ENCODE data around the gene FCRLA.

Gene FCRLA

GRCh38 chr1:161720422-161720821, 13.4 kb downstream of the FCRLA start:
- no peak overlapping the region for H3K4me3 ChIP-seq (ENCODE audit: low read depth, low read length)
- TF ChIP-seq CTCF (IDR thresholded peaks at IDR 0.05; ENCODE audit: low read depth, low read length): no peak

GRCh38 chr1:161720956-161721737, 14.1 kb downstream of the FCRLA start, which contains the start of gene FCRLB:
Gene FCRLB (plus strand): TSS chr1:161721544. CDS start chr1:161722673, 1,129 bp downstream.
- no peak for TF ChIP-seq CTCF (IDR thresholded peaks at IDR 0.05; ENCODE audit: low read depth, low read length)
- no peak within 1 kb of the TSS for H3K4me3 ChIP-seq (ENCODE audit: low read depth, low read length)

GRCh38 chr1:161721738-161722343, 14.8 kb downstream of the FCRLA start:
- no peak overlapping the region for H3K4me3 ChIP-seq (ENCODE audit: low read depth, low read length)
- TF ChIP-seq CTCF (IDR thresholded peaks at IDR 0.05; ENCODE audit: low read depth, low read length): no peak

- H3K4me3 ChIP-seq (ENCODE audit: low read depth, low read length): no peak overlapping the region
- no peak for TF ChIP-seq CTCF (IDR thresholded peaks at IDR 0.05; ENCODE audit: low read depth, low read length)
Observed at GRCh38 chr1:161722406-161722805, 15.4 kb downstream of the FCRLA start.

- no peak overlapping the region for H3K4me3 ChIP-seq (ENCODE audit: low read depth, low read length)
- TF ChIP-seq CTCF (IDR thresholded peaks at IDR 0.05; ENCODE audit: low read depth, low read length): no peak
Observed at GRCh38 chr1:161723459-161724141, 16.6 kb downstream of the FCRLA start.

- peak overlapping the region; percentile 78 for H3K4me3 ChIP-seq (ENCODE audit: low read depth, low read length)
Observed at GRCh38 chr1:161725258-161725907, 18.4 kb downstream of the FCRLA start.

- H3K4me3 ChIP-seq (ENCODE audit: low read depth, low read length): peak overlapping the region; percentile 78
- TF ChIP-seq CTCF (IDR thresholded peaks at IDR 0.05; ENCODE audit: low read depth, low read length): peak; percentile 50
Observed at GRCh38 chr1:161725908-161726472, 19.0 kb downstream of the FCRLA start.
